HT1080 (cell line): Measurements from ENCODE around the gene ZNF735. TPM values are rescaled to one million over a fixed set of nuclear protein-coding genes. Genes with fewer than 3 reads are reported as not detected.

Experiments
- total RNA-seq: library from RNA; depleted of rRNA; stranded (reverse); fragments of >200 nt; shearing (Covaris generic); gene quantifications from 2 replicates; pipeline ENCODE4 v1.2.3, GENCODE V29; 2014; rRNA removed

Gene ZNF735
- total RNA-seq, 1 experiment from 2014 or later: not detected

Other genes with a start within 250 kb of the ZNF735 start
- not detected in 2 replicates for gene ZNF722, start 208.4 kb upstream of the ZNF735 start, total RNA-seq
- gene ZNF727, start 161.8 kb upstream of the ZNF735 start, total RNA-seq: not detected in 2 replicates
- not detected in 2 replicates for gene ZNF679, start 21.3 kb downstream of the ZNF735 start, total RNA-seq
- gene ZNF736, start 106.8 kb downstream of the ZNF735 start, total RNA-seq: 2.1 and 3.5 TPM in 2 replicates